Calu3 (cell line): ENCODE results near the gene PDILT. TPM values are rescaled to one million over a fixed set of nuclear protein-coding genes. Genes with fewer than 3 reads are reported as not detected.
"Not testable (repeated sequence)": the region's sequence is repeated elsewhere in the genome, so short reads cannot be mapped to it uniquely, and the experiment has no call there.

ENCODE experiments used
- BruUV-seq: library from RNA; stranded (reverse); fragments of 400-500 nt; replicated peaks from 2 replicates; lab custom pipeline; 2021; lab: Mats Ljungman, UMichigan
- CTCF ChIA-PET: fragments of 300-600 bp; sonication (Branson Sonifier 250); formaldehyde crosslinking; loops from one replicate; lab custom pipeline; 2022; ENCODE audit warnings: antibody characterized with exemption; lab: Charles Lee
- DNase-seq: peaks from one replicate; pipeline ENCODE4 v3.0.0; 2022
- H3K27ac Mint-ChIP-seq: one replicate; pipeline ENCODE4 v1.8.0; 2022; ENCODE audit warnings: mixed read lengths; ENCODE audit not compliant: unreplicated experiment
- H3K27me3 Mint-ChIP-seq: one replicate; pipeline ENCODE4 v1.8.0; 2022; ENCODE audit warnings: mixed read lengths; ENCODE audit not compliant: unreplicated experiment
- H3K36me3 Mint-ChIP-seq: one replicate; pipeline ENCODE4 v1.8.0; 2022; ENCODE audit warnings: mild to moderate bottlenecking, moderate library complexity, mixed read lengths; ENCODE audit not compliant: insufficient read depth, unreplicated experiment
- H3K4me1 Mint-ChIP-seq: one replicate; pipeline ENCODE4 v1.8.0; 2022; ENCODE audit warnings: mild to moderate bottlenecking, low read depth, mixed read lengths; ENCODE audit not compliant: unreplicated experiment
- H3K4me3 Mint-ChIP-seq: one replicate; pipeline ENCODE4 v1.8.0; 2022; ENCODE audit warnings: mild to moderate bottlenecking, low read depth, moderate library complexity, mixed read lengths; ENCODE audit not compliant: unreplicated experiment
- H3K9me3 Mint-ChIP-seq: one replicate; pipeline ENCODE4 v1.8.0; 2022; ENCODE audit warnings: low read depth, mixed read lengths; ENCODE audit not compliant: unreplicated experiment
- CTCF ChIP-seq: fragments of 200-600 bp; IDR thresholded peaks from one replicate; pipeline ENCODE4 v1.8.0; 2022; ENCODE audit warnings: antibody characterized with exemption; ENCODE audit not compliant: unreplicated experiment
- intact Hi-C: fragments of 100-400 bp; cut with micrococcal nuclease; formaldehyde crosslinking; loops from one replicate; pipeline ENCODE4 v1.10.0; 2022; ENCODE audit not compliant: unreplicated experiment
- total RNA-seq: library from RNA; stranded (reverse); gene quantifications from 2 replicates; pipeline ENCODE4 v1.2.3, GENCODE V29; 2022

The PDILT gene
- total RNA-seq, 1 experiment from 2014 or later = not detected

GRCh38 chr16:20321671-20322070 lies 82.9 kb downstream of the PDILT start:
- TF ChIP-seq CTCF = no peak
- Mint-ChIP-seq H3K4me3 (no peak overlapping the region), H3K27ac (no peak overlapping the region), H3K36me3 (no peaks in the 10 kb centered on the region), H3K27me3 (peaks cover 57% of the 10 kb centered on the region), H3K4me1 (no peaks in the 10 kb centered on the region), H3K9me3 (no peaks in the 10 kb centered on the region)
- intact Hi-C loops = no loop called here
- CTCF ChIA-PET = no interaction called here
- no peak for DNase-seq
- BruUV-seq = no TSS peak

DNA sequence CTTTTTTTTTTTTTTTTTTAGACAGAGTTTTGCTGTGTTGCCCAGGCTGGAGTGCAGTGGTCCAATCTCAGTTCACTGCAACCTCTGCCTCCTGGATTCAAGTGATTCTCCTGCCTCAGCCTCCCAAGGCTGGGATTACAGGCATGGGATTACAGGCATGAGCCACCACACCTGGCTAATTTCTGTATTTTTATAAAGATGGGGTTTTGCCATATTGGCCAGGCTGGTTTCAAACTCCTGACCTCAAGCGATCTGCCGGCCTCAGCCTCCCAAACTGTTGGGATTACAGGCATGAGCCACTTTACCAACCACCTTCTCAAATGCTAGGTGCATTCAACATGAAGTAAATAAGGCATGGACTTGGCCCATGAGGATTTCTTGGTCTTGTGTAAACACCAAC lies 83.5 kb downstream of the PDILT start:
- H3K4me1 Mint-ChIP-seq = not testable (repeated sequence)

DNA sequence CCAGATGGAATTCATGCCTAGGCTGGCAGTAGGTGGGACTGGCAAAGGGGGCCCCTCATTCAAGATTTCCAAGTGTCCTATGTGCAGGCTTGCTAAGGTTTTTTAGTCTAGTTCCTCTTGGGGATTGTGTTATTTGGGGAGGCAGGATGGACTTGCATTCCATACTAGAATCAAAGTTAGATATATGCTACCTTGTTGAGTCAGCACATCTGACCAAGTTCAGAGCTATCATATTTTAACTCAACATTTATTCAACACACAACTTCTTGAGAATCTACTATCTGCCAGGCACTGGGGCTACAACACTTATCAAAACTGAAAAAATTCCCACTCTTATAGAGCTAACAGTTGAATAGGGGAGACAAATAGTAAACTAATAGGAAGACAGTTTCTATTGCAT lies 83.9 kb downstream of the PDILT start:
- intact Hi-C loops = no loop called here
- Mint-ChIP-seq H3K4me1 (no peaks in the 10 kb centered on the region), H3K27me3 (peaks cover 57% of the 10 kb centered on the region), H3K27ac (no peak overlapping the region), H3K4me3 (no peak overlapping the region), H3K36me3 (no peaks in the 10 kb centered on the region), H3K9me3 (no peaks in the 10 kb centered on the region)
- CTCF ChIA-PET = interaction anchor here (0.7 to 1.3 kb wide), 2 partner anchors 20 to 434 kb away, joined by 3 to 6 read pairs; no protein-coding TSS in a partner anchor
- TF ChIP-seq CTCF = no peak
- no peak for DNase-seq
- BruUV-seq = no TSS peak

More for the DNA sequence above, 83.5 kb downstream of the PDILT start:
- H3K27me3 Mint-ChIP-seq = peaks cover 57% of the 10 kb centered on the region
- H3K36me3 Mint-ChIP-seq, intact Hi-C loops, H3K4me3 Mint-ChIP-seq, BruUV-seq, H3K27ac Mint-ChIP-seq, H3K9me3 Mint-ChIP-seq, DNase-seq: not testable (repeated sequence)
- CTCF ChIA-PET = interaction anchor here (0.7 kb wide), 1 partner anchor 435 kb away, joined by 6 read pairs; no protein-coding TSS in a partner anchor

DNA sequence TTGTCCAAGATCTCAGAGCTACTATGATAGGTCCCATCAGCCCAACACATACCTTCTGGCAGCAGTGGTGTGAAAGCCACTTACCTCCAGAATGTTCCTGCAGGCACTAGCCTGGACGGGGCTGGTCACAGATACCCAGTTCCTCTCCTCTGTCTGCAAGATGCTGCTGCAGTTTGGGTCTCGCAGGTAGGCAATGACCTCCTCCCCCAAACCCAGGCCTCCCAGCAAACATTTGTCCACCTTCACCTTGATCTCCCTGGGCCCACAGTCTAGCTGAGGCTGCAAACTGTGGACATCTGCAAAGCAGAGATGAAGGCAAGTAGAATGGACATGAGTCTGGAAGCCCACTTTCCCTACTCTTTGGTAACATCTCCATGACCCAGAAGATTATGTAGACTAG lies 84.4 kb downstream of the PDILT start:
- BruUV-seq = no TSS peak
- no peak for DNase-seq
- Mint-ChIP-seq H3K9me3 (no peaks in the 10 kb centered on the region), H3K4me3 (no peak overlapping the region), H3K36me3 (no peaks in the 10 kb centered on the region), H3K27ac (no peak overlapping the region), H3K27me3 (peaks cover 60% of the 10 kb centered on the region), H3K4me1 (no peaks in the 10 kb centered on the region)
- TF ChIP-seq CTCF = no peak
- CTCF ChIA-PET = interaction anchor here (0.7 to 1.3 kb wide), 2 partner anchors 20 to 434 kb away, joined by 3 to 6 read pairs; no protein-coding TSS in a partner anchor
- intact Hi-C loops = no loop called here

GRCh38 chr16:20319406-20319805 lies 85.1 kb downstream of the PDILT start:
- Mint-ChIP-seq H3K4me3 (no peak overlapping the region), H3K27me3 (peaks cover 68% of the 10 kb centered on the region), H3K4me1 (no peaks in the 10 kb centered on the region), H3K36me3 (no peaks in the 10 kb centered on the region), H3K9me3 (no peaks in the 10 kb centered on the region), H3K27ac (no peak overlapping the region)
- BruUV-seq = no TSS peak
- DNase-seq = no peak
- intact Hi-C loops = no loop called here
- CTCF ChIA-PET = interaction anchor here (1.3 kb wide), 1 partner anchor 19 kb away, joined by 3 read pairs; no protein-coding TSS in a partner anchor
- TF ChIP-seq CTCF = no peak
